Muscle layer of duodenum (tissue), 2 donors: ENCODE data around the gene SLC35F4.

Experiments used
- H3K27ac ChIP-seq: one replicate; pipeline ENCODE4 v1.7.0; 2013; ENCODE audit warnings: mild to moderate bottlenecking, low read length
- H3K27me3 ChIP-seq: one replicate; pipeline ENCODE4 v1.7.0; 2013; ENCODE audit warnings: low read depth, mild to moderate bottlenecking, control low read depth, low read length
- H3K36me3 ChIP-seq, 2 donors: one replicate each; pipeline ENCODE4 v1.7.0; 2013; ENCODE audit warnings: low read length in 2 of 2, control low read depth in 1 of 2, mild to moderate bottlenecking in 1 of 2; ENCODE audit not compliant: insufficient read depth in 2 of 2, control insufficient read depth in 1 of 2
- H3K4me1 ChIP-seq, 2 donors: one replicate each; pipeline ENCODE4 v1.7.0; 2013; ENCODE audit warnings: low read length in 2 of 2, mild to moderate bottlenecking in 2 of 2, control low read depth in 1 of 2, moderate library complexity in 1 of 2; ENCODE audit not compliant: insufficient read depth in 2 of 2, control insufficient read depth in 1 of 2
- H3K4me3 ChIP-seq, 2 donors: one replicate each; pipeline ENCODE4 v1.7.0; 2013; ENCODE audit warnings: low read length in 2 of 2, low read depth in 1 of 2, mild to moderate bottlenecking in 1 of 2
- H3K9me3 ChIP-seq, 2 donors: one replicate each; pipeline ENCODE4 v1.7.0; 2013; ENCODE audit warnings: low read length in 2 of 2, control low read depth in 1 of 2, mild to moderate bottlenecking in 1 of 2; ENCODE audit not compliant: control insufficient read depth in 1 of 2
- donor health status: healthy.

The SLC35F4 gene

GRCh38 chr14:57865403-57866198 is at the start of gene SLC35F4:
TSS of gene SLC35F4 (minus strand) at chr14:57866092.
- no peaks in the 10 kb centered on the region for H3K9me3 ChIP-seq
- H3K36me3 ChIP-seq, result no peaks in the 10 kb centered on the region
- no peak within 1 kb of the TSS for H3K27ac ChIP-seq
- peaks cover 0 to 16% of the 10 kb centered on the region in 2 donors for H3K4me1 ChIP-seq
- H3K27me3 ChIP-seq, result peaks cover 13% of the 10 kb centered on the region
- peak within 1 kb of the TSS in 1 of 2 donors; percentile 44 for H3K4me3 ChIP-seq

- H3K4me3 ChIP-seq, result no peak overlapping the region
- H3K4me1 ChIP-seq, result no peaks in the 10 kb centered on the region
- no peak overlapping the region for H3K27ac ChIP-seq
- no peaks in the 10 kb centered on the region for H3K27me3 ChIP-seq
- H3K9me3 ChIP-seq, result no peaks in the 10 kb centered on the region
- no peaks in the 10 kb centered on the region for H3K36me3 ChIP-seq
These were observed 43.7 kb upstream of the SLC35F4 start for GRCh38 chr14:57909626-57910025.

GRCh38 chr14:57903954-57904353 is 38.1 kb upstream of the SLC35F4 start:
- no peaks in the 10 kb centered on the region for H3K9me3 ChIP-seq
- H3K4me3 ChIP-seq, result no peak overlapping the region
- no peaks in the 10 kb centered on the region for H3K4me1 ChIP-seq
- no peaks in the 10 kb centered on the region for H3K27me3 ChIP-seq
- H3K36me3 ChIP-seq, result no peaks in the 10 kb centered on the region
- H3K27ac ChIP-seq, result no peak overlapping the region

- Histone ChIP-seq H3K9me3 (no peaks in the 10 kb centered on the region), H3K4me3 (no peak overlapping the region), H3K27ac (no peak overlapping the region), H3K4me1 (no peaks in the 10 kb centered on the region), H3K27me3 (no peaks in the 10 kb centered on the region), H3K36me3 (no peaks in the 10 kb centered on the region)
These were observed 33.1 kb upstream of the SLC35F4 start for GRCh38 chr14:57898837-57899572.

- Histone ChIP-seq H3K36me3 (no peaks in the 10 kb centered on the region), H3K27ac (no peak overlapping the region), H3K4me3 (no peak overlapping the region), H3K27me3 (no peaks in the 10 kb centered on the region), H3K4me1 (no peaks in the 10 kb centered on the region), H3K9me3 (no peaks in the 10 kb centered on the region)
These were observed 31.4 kb upstream of the SLC35F4 start for GRCh38 chr14:57897144-57897748.

- H3K4me3 ChIP-seq, result no peak overlapping the region
- H3K27ac ChIP-seq, result no peak overlapping the region
- H3K4me1 ChIP-seq, result no peaks in the 10 kb centered on the region
- H3K27me3 ChIP-seq, result no peaks in the 10 kb centered on the region
- H3K36me3 ChIP-seq, result no peaks in the 10 kb centered on the region
- H3K9me3 ChIP-seq, result no peaks in the 10 kb centered on the region
These were observed 23.4 kb upstream of the SLC35F4 start for GRCh38 chr14:57889245-57889644.

GRCh38 chr14:57884175-57884574 is 18.3 kb upstream of the SLC35F4 start:
- Histone ChIP-seq H3K4me3 (no peak overlapping the region), H3K36me3 (no peaks in the 10 kb centered on the region), H3K27ac (no peak overlapping the region), H3K4me1 (peaks cover 0 to 3% of the 10 kb centered on the region in 2 donors), H3K9me3 (no peaks in the 10 kb centered on the region), H3K27me3 (no peaks in the 10 kb centered on the region)

- no peak overlapping the region for H3K27ac ChIP-seq
- H3K27me3 ChIP-seq, result no peaks in the 10 kb centered on the region
- H3K4me1 ChIP-seq, result peaks cover 0 to 3% of the 10 kb centered on the region in 2 donors
- no peaks in the 10 kb centered on the region for H3K9me3 ChIP-seq
- H3K4me3 ChIP-seq, result no peak overlapping the region
- H3K36me3 ChIP-seq, result no peaks in the 10 kb centered on the region
These were observed 17.2 kb upstream of the SLC35F4 start for GRCh38 chr14:57883061-57883460.

GRCh38 chr14:57879516-57879915 is 13.6 kb upstream of the SLC35F4 start:
- H3K4me3 ChIP-seq, result no peak overlapping the region
- no peak overlapping the region for H3K27ac ChIP-seq
- no peaks in the 10 kb centered on the region for H3K27me3 ChIP-seq
- peaks cover 0 to 3% of the 10 kb centered on the region in 2 donors for H3K4me1 ChIP-seq
- H3K9me3 ChIP-seq, result no peaks in the 10 kb centered on the region
- H3K36me3 ChIP-seq, result no peaks in the 10 kb centered on the region

GRCh38 chr14:57875985-57876384 is 10.1 kb upstream of the SLC35F4 start:
- Histone ChIP-seq H3K27me3 (no peaks in the 10 kb centered on the region), H3K36me3 (no peaks in the 10 kb centered on the region), H3K27ac (no peak overlapping the region), H3K4me1 (no peaks in the 10 kb centered on the region), H3K4me3 (no peak overlapping the region), H3K9me3 (no peaks in the 10 kb centered on the region)

GRCh38 chr14:57875296-57875695 is 9.4 kb upstream of the SLC35F4 start:
- Histone ChIP-seq H3K36me3 (no peaks in the 10 kb centered on the region), H3K27ac (no peak overlapping the region), H3K4me3 (no peak overlapping the region), H3K9me3 (no peaks in the 10 kb centered on the region), H3K4me1 (no peaks in the 10 kb centered on the region), H3K27me3 (no peaks in the 10 kb centered on the region)
